ENCODE measurements around the gene CYTH4. TPM values are rescaled to one million over a fixed set of nuclear protein-coding genes. Genes with fewer than 3 reads are reported as not detected.

CYTH4 gene
- total RNA-seq, 2 experiments from 2014 or later: 20.6 to 28.1 TPM

DNA sequence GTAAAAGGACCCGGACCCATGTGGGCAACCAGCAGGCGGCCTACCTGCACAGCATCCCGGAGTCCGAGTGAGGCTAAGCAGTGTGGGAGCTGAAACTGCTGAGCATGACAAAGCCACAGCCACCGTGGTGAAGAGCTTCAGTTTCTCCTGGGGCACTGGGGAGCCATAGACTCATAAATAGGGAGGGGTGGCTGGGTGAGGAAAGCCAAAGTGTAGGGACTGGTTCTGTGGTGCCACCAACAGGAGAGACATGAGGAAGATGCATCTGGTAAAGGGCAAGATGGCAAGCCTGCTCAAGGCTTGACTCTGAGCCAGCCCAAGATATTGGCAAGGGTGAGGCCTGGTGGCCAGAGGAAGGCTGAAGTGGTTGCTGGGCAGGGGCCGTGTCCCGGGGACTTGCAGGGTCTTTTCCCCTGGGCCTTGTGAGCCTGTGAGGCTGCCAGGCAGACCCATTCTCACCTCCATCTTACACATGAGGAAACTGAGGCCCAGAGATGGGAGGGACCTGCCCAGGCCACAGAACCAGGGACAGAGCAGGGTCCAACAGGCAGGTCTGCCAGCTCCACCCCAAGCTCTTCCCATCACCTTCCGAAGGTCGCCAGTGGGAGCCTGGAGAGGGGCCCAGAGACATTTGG, 30.4 kb downstream of the CYTH4 start:
- Histone ChIP-seq H3K9me2 (ENCODE audit: insufficient read depth, low read length) (no peaks in the 10 kb centered on the region), H3K4me3 (ENCODE audit: low read depth, low read length, poor library complexity, severe bottlenecking) (no peak overlapping the region), H3K4me1 (ENCODE audit: insufficient read depth, low read length, poor library complexity, severe bottlenecking) (peaks cover 40% of the 10 kb centered on the region), H3K79me2 (ENCODE audit: insufficient read depth, low read depth, low read length) (no peaks in the 10 kb centered on the region), H3K27ac (ENCODE audit: low read depth, low read length, poor library complexity, severe bottlenecking) (no peak overlapping the region), H3K9me3 (ENCODE audit: low read length) (no peaks in the 10 kb centered on the region), H3K36me3 (ENCODE audit: insufficient read depth, low read length) (peaks cover 8% of the 10 kb centered on the region; the same call in 1 of the 2 replicates), H3K4me2 (ENCODE audit: low read length) (no peak overlapping the region), H4K20me1 (ENCODE audit: insufficient read depth, low read length) (no peaks in the 10 kb centered on the region), H2AFZ (ENCODE audit: low read length) (no peak overlapping the region)
- no peak for DNase-seq (ENCODE audit: low spot score)
- intact Hi-C loops (cut with micrococcal nuclease; ENCODE audit: unreplicated experiment): no loop called here
- ChIA-PET POLR2A (no interaction called here), CTCF (ENCODE audit: unreplicated experiment) (no interaction called here)
- BruUV-seq (replicated peaks): no TSS peak
- TF ChIP-seq, protein P1, sequence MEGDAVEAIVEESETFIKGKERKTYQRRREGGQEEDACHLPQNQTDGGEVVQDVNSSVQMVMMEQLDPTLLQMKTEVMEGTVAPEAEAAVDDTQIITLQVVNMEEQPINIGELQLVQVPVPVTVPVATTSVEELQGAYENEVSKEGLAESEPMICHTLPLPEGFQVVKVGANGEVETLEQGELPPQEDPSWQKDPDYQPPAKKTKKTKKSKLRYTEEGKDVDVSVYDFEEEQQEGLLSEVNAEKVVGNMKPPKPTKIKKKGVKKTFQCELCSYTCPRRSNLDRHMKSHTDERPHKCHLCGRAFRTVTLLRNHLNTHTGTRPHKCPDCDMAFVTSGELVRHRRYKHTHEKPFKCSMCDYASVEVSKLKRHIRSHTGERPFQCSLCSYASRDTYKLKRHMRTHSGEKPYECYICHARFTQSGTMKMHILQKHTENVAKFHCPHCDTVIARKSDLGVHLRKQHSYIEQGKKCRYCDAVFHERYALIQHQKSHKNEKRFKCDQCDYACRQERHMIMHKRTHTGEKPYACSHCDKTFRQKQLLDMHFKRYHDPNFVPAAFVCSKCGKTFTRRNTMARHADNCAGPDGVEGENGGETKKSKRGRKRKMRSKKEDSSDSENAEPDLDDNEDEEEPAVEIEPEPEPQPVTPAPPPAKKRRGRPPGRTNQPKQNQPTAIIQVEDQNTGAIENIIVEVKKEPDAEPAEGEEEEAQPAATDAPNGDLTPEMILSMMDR (conservative IDR thresholded peaks at IDR 0.05; ENCODE audit: low read length): no peak
- TF ChIP-seq EZH2phosphoT487 (IDR thresholded peaks at IDR 0.05; ENCODE audit: borderline replicate concordance, low read depth, low read length): no peak

DNA sequence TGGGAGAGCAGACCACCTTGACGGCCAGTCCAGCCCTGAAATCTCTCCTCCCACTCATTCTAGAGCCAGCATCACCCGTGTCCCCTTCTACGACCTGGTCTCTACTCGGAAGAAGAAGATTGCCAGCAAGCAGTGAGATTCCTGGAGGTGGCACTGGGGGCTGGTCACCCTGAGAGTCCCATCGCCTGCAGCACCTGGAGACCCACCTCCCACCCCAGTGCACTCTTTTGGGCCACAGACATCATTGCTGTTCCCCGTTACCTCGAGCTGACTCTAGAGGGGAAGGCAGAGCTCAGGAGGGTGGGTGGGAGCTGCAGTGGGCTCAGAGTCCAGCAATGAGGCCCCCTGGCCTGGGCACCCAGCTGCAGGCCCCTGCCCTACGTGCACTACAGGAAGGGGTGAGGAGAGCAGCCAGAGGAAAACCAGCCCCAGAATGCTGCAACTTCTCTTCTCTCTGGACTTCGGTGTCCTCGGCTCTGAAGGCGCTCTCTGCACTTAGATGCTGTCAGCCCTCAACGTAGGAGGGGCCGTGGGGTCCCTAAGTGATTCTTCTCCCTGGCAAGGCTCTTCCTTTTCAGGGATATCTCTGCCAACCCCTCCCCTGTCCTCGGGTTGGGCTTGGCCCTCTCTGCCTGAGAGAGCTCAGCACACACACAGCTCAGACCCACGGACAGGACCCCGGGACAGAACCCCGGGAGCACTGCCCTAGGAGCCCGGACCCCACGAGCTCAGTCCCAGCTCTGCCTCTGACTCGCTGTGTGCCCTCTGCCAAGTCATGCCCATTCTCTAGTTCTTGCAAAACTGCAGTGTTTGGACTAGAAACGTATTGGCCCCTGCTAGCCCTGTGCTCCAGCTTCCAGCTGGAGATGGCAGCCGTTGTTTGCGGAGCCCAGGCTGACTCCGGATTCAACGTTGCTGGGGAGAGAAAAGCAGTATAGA, 31.3 kb downstream of the CYTH4 start:
- Histone ChIP-seq H3K27ac (ENCODE audit: low read depth, low read length, poor library complexity, severe bottlenecking) (no peak overlapping the region), H4K20me1 (ENCODE audit: insufficient read depth, low read length) (no peaks in the 10 kb centered on the region), H3K9me2 (ENCODE audit: insufficient read depth, low read length) (no peaks in the 10 kb centered on the region), H3K79me2 (ENCODE audit: insufficient read depth, low read depth, low read length) (no peaks in the 10 kb centered on the region), H3K4me2 (ENCODE audit: low read length) (no peak overlapping the region), H2AFZ (ENCODE audit: low read length) (no peak overlapping the region), H3K36me3 (ENCODE audit: insufficient read depth, low read length) (peaks cover 8% of the 10 kb centered on the region; the same call in 1 of the 2 replicates), H3K9me3 (ENCODE audit: low read length) (no peaks in the 10 kb centered on the region), H3K4me3 (ENCODE audit: low read depth, low read length, poor library complexity, severe bottlenecking) (no peak overlapping the region), H3K4me1 (ENCODE audit: insufficient read depth, low read length, poor library complexity, severe bottlenecking) (peaks cover 30% of the 10 kb centered on the region)
- ChIA-PET POLR2A (no interaction called here), CTCF (ENCODE audit: unreplicated experiment) (no interaction called here)
- TF ChIP-seq, protein P1 (conservative IDR thresholded peaks at IDR 0.05; ENCODE audit: low read length): no peak
- DNase-seq (ENCODE audit: low spot score): no peak
- no TSS peak for BruUV-seq (replicated peaks)
- intact Hi-C loops (cut with micrococcal nuclease; ENCODE audit: unreplicated experiment): no loop called here

All from OCI-LY7 (cell line).